ENCODE data around the gene USP35. TPM values are rescaled to one million over a fixed set of nuclear protein-coding genes. Genes with fewer than 3 reads are reported as not detected.
A peak's percentile ranks its signal among the peaks of the same experiment; 100 is the strongest.

The USP35 gene
- total and polyA plus RNA-seq, 2 experiments from 2014 or later = 11.1 to 35.0 TPM

- TF ChIP-seq CTCF (IDR thresholded peaks at IDR 0.05; ENCODE audit: low read depth, low read length) = no peak
- H3K9me3 ChIP-seq (ENCODE audit: low read depth) = no peaks in the 10 kb centered on the region
Observed at GRCh38 chr11:78248191-78248590, 59.5 kb downstream of the USP35 start.

GRCh38 chr11:78248903-78249302 lies 60.2 kb downstream of the USP35 start:
- Histone ChIP-seq H3K36me3 (peaks cover 4% of the 10 kb centered on the region), H3K9me3 (ENCODE audit: low read depth) (no peaks in the 10 kb centered on the region), H3K27ac (no peak overlapping the region), H3K27me3 (no peaks in the 10 kb centered on the region), H3K4me3 (no peak overlapping the region), H3K4me1 (ENCODE audit: low read depth) (no peaks in the 10 kb centered on the region)
- TF ChIP-seq CTCF (IDR thresholded peaks at IDR 0.05; ENCODE audit: low read depth, low read length) = no peak
- DNase-seq (ENCODE audit: low read depth in 1 of 2, low spot score in 1 of 2) = no peak

More at GRCh38 chr11:78248191-78248590, 59.5 kb downstream of the USP35 start:
- Histone ChIP-seq H3K4me1 (ENCODE audit: low read depth) (no peaks in the 10 kb centered on the region), H3K4me3 (no peak overlapping the region), H3K36me3 (peaks cover 4% of the 10 kb centered on the region), H3K27me3 (no peaks in the 10 kb centered on the region), H3K27ac (no peak overlapping the region)
- no peak for DNase-seq (ENCODE audit: low read depth in 1 of 2, low spot score in 1 of 2)

DNA sequence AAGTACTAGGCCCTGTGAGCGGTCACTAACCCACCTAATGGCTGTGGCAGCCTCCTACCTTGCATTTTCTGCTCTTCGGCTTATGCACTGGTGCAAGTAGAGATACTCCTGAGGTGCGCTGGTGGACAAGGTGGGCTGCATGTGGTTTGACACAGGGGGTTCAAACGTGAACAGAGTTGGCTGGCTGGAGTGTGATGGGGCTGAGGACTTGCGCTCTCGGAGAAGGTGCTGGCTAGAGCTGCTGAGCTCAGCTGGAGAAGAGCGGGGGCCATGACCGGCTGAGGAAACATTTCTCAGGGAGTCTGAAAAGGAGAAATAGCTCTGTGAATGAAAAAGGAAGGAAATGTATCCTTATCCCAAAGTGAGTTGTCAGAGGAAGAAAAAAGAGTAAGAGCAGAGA lies 61.4 kb downstream of the USP35 start:
- H3K4me3 ChIP-seq = no peak overlapping the region
- H3K27ac ChIP-seq = no peak overlapping the region
- no peaks in the 10 kb centered on the region for H3K9me3 ChIP-seq (ENCODE audit: low read depth)
- no peak for DNase-seq (ENCODE audit: low read depth in 1 of 2, low spot score in 1 of 2)
- TF ChIP-seq CTCF (IDR thresholded peaks at IDR 0.05; ENCODE audit: low read depth, low read length) = no peak
- H3K4me1 ChIP-seq (ENCODE audit: low read depth) = no peaks in the 10 kb centered on the region
- H3K27me3 ChIP-seq = no peaks in the 10 kb centered on the region
- peaks cover 4% of the 10 kb centered on the region for H3K36me3 ChIP-seq

- Histone ChIP-seq H3K9me3 (ENCODE audit: low read depth) (no peaks in the 10 kb centered on the region), H3K36me3 (peaks cover 4% of the 10 kb centered on the region)
Observed at GRCh38 chr11:78251083-78251775, 62.5 kb downstream of the USP35 start.

DNA sequence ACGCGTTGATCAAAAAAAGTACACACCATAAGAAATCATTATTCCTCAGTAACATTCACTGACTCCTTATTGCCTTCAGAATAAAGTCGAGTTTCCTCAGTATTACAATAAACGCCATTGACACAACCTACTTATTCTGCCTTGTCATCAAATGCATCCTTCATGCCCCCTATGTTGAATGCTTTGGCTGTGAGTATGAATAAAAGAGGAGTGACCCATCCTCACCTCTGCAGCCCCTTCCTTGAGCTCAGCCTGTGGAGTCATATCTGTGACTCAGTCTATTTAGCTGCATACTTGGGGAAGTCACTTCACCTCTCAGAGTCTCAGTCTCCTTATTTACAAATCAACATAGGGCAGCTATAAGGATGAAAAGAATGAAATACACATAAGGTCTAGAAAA lies 65.1 kb downstream of the USP35 start:
- H3K36me3 ChIP-seq = peaks cover 4% of the 10 kb centered on the region
- no peaks in the 10 kb centered on the region for H3K4me1 ChIP-seq (ENCODE audit: low read depth)
- DNase-seq (ENCODE audit: low read depth in 1 of 2, low spot score in 1 of 2) = no peak

More at GRCh38 chr11:78251083-78251775, 62.5 kb downstream of the USP35 start:
- peak in 1 of 2 donors; percentile 78 for DNase-seq (ENCODE audit: low read depth in 1 of 2, low spot score in 1 of 2)
- Histone ChIP-seq H3K27ac (no peak overlapping the region), H3K4me3 (no peak overlapping the region), H3K4me1 (ENCODE audit: low read depth) (no peaks in the 10 kb centered on the region), H3K27me3 (no peaks in the 10 kb centered on the region)
- no peak for TF ChIP-seq CTCF (IDR thresholded peaks at IDR 0.05; ENCODE audit: low read depth, low read length)

More for the DNA sequence above, 65.1 kb downstream of the USP35 start:
- no peaks in the 10 kb centered on the region for H3K27me3 ChIP-seq
- H3K4me3 ChIP-seq = no peak overlapping the region
- no peak overlapping the region for H3K27ac ChIP-seq
- no peaks in the 10 kb centered on the region for H3K9me3 ChIP-seq (ENCODE audit: low read depth)
- no peak for TF ChIP-seq CTCF (IDR thresholded peaks at IDR 0.05; ENCODE audit: low read depth, low read length)

Data from cardiac muscle cell (in vitro differentiated cells and primary cell).